ENCODE results near the gene AGPAT4.
A peak's percentile ranks its signal among the peaks of the same experiment; 100 is the strongest.

Gene AGPAT4

DNA sequence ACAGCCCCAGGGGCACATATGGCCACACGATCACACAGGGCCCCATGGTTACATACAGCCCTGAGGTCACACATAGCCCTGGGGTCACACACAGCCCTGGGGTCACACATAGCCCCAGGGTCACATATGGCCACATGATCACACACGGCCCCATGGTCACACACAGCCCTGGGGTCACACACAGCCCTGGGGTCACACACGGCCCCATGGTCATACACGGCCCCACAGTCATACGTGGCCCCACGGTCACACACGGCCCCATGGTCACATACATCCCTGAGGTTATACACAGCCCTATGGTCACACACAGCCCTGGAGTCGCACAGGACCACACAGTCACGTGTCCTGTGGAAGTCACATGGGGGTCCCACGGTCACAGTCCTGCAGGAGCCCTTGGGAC lies 120.1 kb downstream of the AGPAT4 start:
- Mint-ChIP-seq H3K4me1 (no peaks in the 10 kb centered on the region), H3K27ac (no peak overlapping the region), H3K4me3 (no peak overlapping the region), H3K9me3 (no peaks in the 10 kb centered on the region), H3K36me3 (ENCODE audit: low read depth) (peaks cover 51% of the 10 kb centered on the region), H3K27me3 (ENCODE audit: low read depth) (no peaks in the 10 kb centered on the region)
- TF ChIP-seq, protein P1, sequence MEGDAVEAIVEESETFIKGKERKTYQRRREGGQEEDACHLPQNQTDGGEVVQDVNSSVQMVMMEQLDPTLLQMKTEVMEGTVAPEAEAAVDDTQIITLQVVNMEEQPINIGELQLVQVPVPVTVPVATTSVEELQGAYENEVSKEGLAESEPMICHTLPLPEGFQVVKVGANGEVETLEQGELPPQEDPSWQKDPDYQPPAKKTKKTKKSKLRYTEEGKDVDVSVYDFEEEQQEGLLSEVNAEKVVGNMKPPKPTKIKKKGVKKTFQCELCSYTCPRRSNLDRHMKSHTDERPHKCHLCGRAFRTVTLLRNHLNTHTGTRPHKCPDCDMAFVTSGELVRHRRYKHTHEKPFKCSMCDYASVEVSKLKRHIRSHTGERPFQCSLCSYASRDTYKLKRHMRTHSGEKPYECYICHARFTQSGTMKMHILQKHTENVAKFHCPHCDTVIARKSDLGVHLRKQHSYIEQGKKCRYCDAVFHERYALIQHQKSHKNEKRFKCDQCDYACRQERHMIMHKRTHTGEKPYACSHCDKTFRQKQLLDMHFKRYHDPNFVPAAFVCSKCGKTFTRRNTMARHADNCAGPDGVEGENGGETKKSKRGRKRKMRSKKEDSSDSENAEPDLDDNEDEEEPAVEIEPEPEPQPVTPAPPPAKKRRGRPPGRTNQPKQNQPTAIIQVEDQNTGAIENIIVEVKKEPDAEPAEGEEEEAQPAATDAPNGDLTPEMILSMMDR (IDR thresholded peaks at IDR 0.05; ENCODE audit: unreplicated experiment in 3 of 3), result no peak

DNA sequence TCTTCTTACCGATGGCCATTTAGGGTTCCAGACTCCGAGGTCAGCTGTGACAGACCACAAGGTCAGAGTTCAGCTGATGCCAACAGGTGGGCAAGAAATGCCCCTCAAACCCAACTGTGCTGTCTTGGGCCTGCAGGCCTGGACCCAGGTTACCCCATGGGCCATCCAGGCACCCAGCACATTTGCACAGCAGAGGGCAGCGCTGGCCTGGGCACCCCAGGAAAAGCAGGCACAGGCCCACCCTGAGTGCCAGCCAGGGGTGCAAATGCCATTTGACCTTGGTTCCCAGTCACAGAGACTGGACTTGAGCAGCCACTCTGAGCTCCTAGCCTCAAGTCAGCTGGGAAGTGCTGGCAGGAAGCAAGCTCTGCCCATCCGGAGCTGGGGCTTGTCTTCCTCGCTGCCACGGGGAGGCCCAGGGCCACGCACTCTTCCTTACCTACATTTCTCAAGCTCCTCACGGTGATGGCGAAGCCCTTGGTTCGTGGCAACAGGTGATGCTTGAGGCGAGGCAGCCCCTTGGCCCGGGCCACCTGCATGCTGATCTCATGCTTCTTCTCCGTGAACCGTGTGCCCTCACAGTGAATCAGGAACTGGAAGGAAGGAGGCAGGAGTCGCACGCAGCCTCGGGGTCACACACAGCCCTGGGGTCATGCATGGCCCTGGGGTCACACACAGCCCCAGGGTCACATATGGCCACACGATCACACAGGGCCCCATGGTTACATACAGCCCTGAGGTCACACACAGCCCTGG lies 120.8 kb downstream of the AGPAT4 start:
- TF ChIP-seq, protein P1 (IDR thresholded peaks at IDR 0.05; ENCODE audit: unreplicated experiment in 3 of 3), result peak in 1 of 3 experiments; percentile 18
- H3K4me1 Mint-ChIP-seq, result no peaks in the 10 kb centered on the region
- H3K4me3 Mint-ChIP-seq, result no peak overlapping the region
- no peaks in the 10 kb centered on the region for H3K9me3 Mint-ChIP-seq
- no peak overlapping the region for H3K27ac Mint-ChIP-seq
- peaks cover 52% of the 10 kb centered on the region for H3K36me3 Mint-ChIP-seq (ENCODE audit: low read depth)
- H3K27me3 Mint-ChIP-seq (ENCODE audit: low read depth), result no peaks in the 10 kb centered on the region

GRCh38 chr6:161152527-161152862 lies 121.4 kb downstream of the AGPAT4 start:
- H3K4me1 Mint-ChIP-seq, result no peaks in the 10 kb centered on the region
- H3K36me3 Mint-ChIP-seq (ENCODE audit: low read depth), result peaks cover 52% of the 10 kb centered on the region
- no peaks in the 10 kb centered on the region for H3K9me3 Mint-ChIP-seq
- H3K27me3 Mint-ChIP-seq (ENCODE audit: low read depth), result no peaks in the 10 kb centered on the region
- H3K27ac Mint-ChIP-seq, result no peak overlapping the region
- TF ChIP-seq, protein P1 (IDR thresholded peaks at IDR 0.05; ENCODE audit: unreplicated experiment in 3 of 3), result no peak
- H3K4me3 Mint-ChIP-seq, result no peak overlapping the region

DNA sequence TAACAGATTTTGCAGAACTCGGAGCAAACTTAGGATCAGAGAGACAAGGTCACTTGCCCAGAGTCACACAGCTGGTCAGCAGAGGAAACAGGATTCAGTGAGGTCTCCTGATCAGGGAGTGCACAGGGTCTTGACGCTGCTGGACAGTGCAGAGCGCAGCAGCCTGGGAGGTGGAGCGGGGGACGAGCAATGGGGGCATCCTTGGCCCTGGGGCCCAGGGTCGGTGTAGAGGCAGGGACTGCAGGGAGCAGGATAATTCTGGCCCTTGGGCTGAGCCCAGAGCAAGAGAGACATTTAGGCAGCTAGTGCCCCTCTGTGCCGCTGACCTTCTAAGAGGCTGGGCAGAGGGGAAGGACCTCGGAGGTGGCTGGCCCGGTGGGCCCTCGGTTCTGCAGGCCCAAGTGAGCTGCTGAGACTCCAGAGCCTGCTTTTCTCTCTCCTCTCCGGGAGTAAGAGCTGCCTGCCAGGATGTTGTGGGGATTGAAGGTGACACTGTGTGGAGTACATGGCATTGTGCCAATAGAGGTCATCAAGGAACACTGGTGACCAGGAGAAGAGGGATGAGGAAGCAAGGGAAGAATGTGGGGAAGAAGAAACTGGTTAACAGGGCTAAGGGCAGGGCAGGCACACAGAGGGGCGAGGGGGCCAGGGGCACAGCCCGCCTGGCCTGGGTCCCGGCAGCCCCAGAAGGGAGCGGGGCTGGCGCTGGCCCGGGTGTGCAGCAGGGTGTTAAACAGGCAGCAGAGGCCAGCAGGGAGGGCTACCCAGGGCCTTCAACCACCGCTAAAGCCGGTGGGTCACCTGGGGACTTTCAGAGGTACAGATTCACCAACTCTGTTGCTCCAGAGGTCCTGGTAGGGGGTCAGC lies 122.0 kb downstream of the AGPAT4 start:
- TF ChIP-seq, protein P1 (IDR thresholded peaks at IDR 0.05; ENCODE audit: unreplicated experiment in 3 of 3), result no peak
- Mint-ChIP-seq H3K9me3 (no peaks in the 10 kb centered on the region), H3K27ac (no peak overlapping the region), H3K4me1 (no peaks in the 10 kb centered on the region), H3K27me3 (ENCODE audit: low read depth) (no peaks in the 10 kb centered on the region), H3K36me3 (ENCODE audit: low read depth) (peaks cover 51% of the 10 kb centered on the region), H3K4me3 (no peak overlapping the region)

- Mint-ChIP-seq H3K27ac (no peak overlapping the region), H3K36me3 (ENCODE audit: low read depth) (peaks cover 51% of the 10 kb centered on the region), H3K27me3 (ENCODE audit: low read depth) (no peaks in the 10 kb centered on the region), H3K9me3 (no peaks in the 10 kb centered on the region), H3K4me1 (no peaks in the 10 kb centered on the region), H3K4me3 (no peak overlapping the region)
- TF ChIP-seq, protein P1 (IDR thresholded peaks at IDR 0.05; ENCODE audit: unreplicated experiment in 3 of 3), result no peak
Measured at GRCh38 chr6:161151059-161151645, 122.7 kb downstream of the AGPAT4 start.
